HEK293 (cell line): ENCODE data around the gene MTMR4.

ENCODE experiments used
- CTCF ChIA-PET: fragments of 350-600 bp; formaldehyde crosslinking; extraction: SDS; loops from one replicate; lab custom pipeline; 2021; ENCODE audit warnings: antibody characterized with exemption; lab: Yijun Ruan, JAX
- POLR2A ChIA-PET: fragments of 300-600 bp; formaldehyde crosslinking; extraction: SDS; loops from one replicate; lab custom pipeline; 2020; ENCODE audit warnings: antibody characterized with exemption, inconsistent platforms; lab: Yijun Ruan, JAX
- H3K27ac ChIP-seq: fragments of 200-500 bp; sonication (Bioruptor generic); 2 replicates; pipeline ENCODE4 v1.5.1; 2014; ENCODE audit warnings: low read depth, low read length, control low read depth, inconsistent platforms; ENCODE audit errors: extremely low read depth
- H3K36me3 ChIP-seq, 2 experiments: fragments of 200-500 bp in 1 of 2; sonication (Bioruptor generic) in 1 of 2; 1 replicate in 1 of 2; 2 replicates in 1 of 2; pipeline ENCODE4 v1.5.1; 2014 to 2017; ENCODE audit warnings: inconsistent platforms in 2 of 2, low read length in 2 of 2; ENCODE audit not compliant: control insufficient read depth in 2 of 2, insufficient read depth in 1 of 2
- H3K4me1 ChIP-seq: fragments of 200-500 bp; sonication (Bioruptor generic); 2 replicates; pipeline ENCODE4 v1.5.1; 2014; ENCODE audit warnings: mild to moderate bottlenecking, low read length, inconsistent platforms; ENCODE audit not compliant: control insufficient read depth, insufficient read depth
- H3K4me3 ChIP-seq: 2 replicates; pipeline ENCODE4 v1.5.1; 2011; ENCODE audit warnings: low read depth, mild to moderate bottlenecking, control low read depth, low read length, moderate library complexity
- H3K9me3 ChIP-seq: fragments of 200-500 bp; sonication (Bioruptor generic); 2 replicates; pipeline ENCODE4 v1.5.1; 2014; ENCODE audit warnings: low read depth, low read length, inconsistent platforms; ENCODE audit not compliant: control insufficient read depth, insufficient read depth
- EGR2 ChIP-seq: fragments of 450-650 bp; formaldehyde crosslinking; IDR thresholded peaks from 2 replicates; pipeline ENCODE4 v1.5.1; 2016; ENCODE audit warnings: low read depth, missing biosample characterization, missing genetic modification characterization
- GLIS2 ChIP-seq: fragments of 450-650 bp; formaldehyde crosslinking; IDR thresholded peaks from 2 replicates; pipeline ENCODE4 v1.5.1; 2016; ENCODE audit warnings: missing biosample characterization, missing genetic modification characterization
- YY1 ChIP-seq: fragments of 450-650 bp; formaldehyde crosslinking; IDR thresholded peaks from 2 replicates; pipeline ENCODE4 v1.5.1; 2018; ENCODE audit warnings: missing biosample characterization, missing genetic modification characterization
- ZIC2 ChIP-seq: fragments of 450-650 bp; formaldehyde crosslinking; IDR thresholded peaks from 2 replicates; pipeline ENCODE4 v1.5.1; 2016; ENCODE audit warnings: missing biosample characterization, missing genetic modification characterization
- ZNF169 ChIP-seq: fragments of 450-650 bp; formaldehyde crosslinking; IDR thresholded peaks from 2 replicates; pipeline ENCODE4 v1.5.1; 2016; ENCODE audit warnings: missing biosample characterization, missing genetic modification characterization
- ZNF211 ChIP-seq: fragments of 450-650 bp; formaldehyde crosslinking; IDR thresholded peaks from 2 replicates; pipeline ENCODE4 v1.5.1; 2016; ENCODE audit warnings: low read depth, missing biosample characterization, missing genetic modification characterization
- ZNF23 ChIP-seq: fragments of 450-650 bp; formaldehyde crosslinking; IDR thresholded peaks from 2 replicates; pipeline ENCODE4 v1.5.1; 2016; ENCODE audit warnings: missing biosample characterization, missing genetic modification characterization, borderline replicate concordance
- ZNF48 ChIP-seq: fragments of 450-650 bp; formaldehyde crosslinking; IDR thresholded peaks from 2 replicates; pipeline ENCODE4 v1.5.1; 2016; ENCODE audit warnings: missing biosample characterization, missing genetic modification characterization
- ZNF629 ChIP-seq: fragments of 450-650 bp; formaldehyde crosslinking; IDR thresholded peaks from 2 replicates; pipeline ENCODE4 v1.5.1; 2017; ENCODE audit warnings: missing biosample characterization, missing genetic modification characterization
- ZSCAN16 ChIP-seq: fragments of 450-650 bp; formaldehyde crosslinking; IDR thresholded peaks from 2 replicates; pipeline ENCODE4 v1.5.1; 2016; ENCODE audit warnings: missing biosample characterization, missing genetic modification characterization
- TF ChIP-seq, protein P1 (sequence below): fragments of 450-650 bp; formaldehyde crosslinking; IDR thresholded peaks from 2 replicates; pipeline ENCODE4 v1.5.1; 2016; ENCODE audit warnings: missing biosample characterization, missing genetic modification characterization, borderline replicate concordance
- TF ChIP-seq, protein P2 (sequence below): fragments of 450-650 bp; formaldehyde crosslinking; conservative IDR thresholded peaks from 2 replicates; pipeline ENCODE4 v1.5.1; 2016; ENCODE audit warnings: low read depth, missing biosample characterization, missing genetic modification characterization

Gene MTMR4

DNA sequence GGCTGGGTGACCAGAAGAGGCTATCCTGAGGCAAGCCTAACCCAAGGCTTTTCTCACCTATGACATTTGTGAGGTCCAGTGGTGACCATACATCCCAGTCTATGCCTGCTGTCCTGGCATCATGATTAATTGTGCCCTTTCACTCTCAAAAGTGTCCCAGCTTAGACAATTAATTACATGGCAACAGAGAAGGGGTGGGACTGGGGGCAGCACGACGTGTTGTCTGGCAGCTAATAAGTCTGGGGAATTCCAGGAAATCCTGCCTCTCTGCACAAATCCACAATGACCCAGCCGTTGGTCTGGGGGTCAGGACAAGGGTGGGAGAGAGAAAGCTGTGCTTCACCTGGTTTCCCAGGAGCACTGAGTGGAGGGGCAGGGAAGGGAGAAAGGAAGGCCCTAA, 14.0 kb upstream of the MTMR4 start:
- no peak for TF ChIP-seq ZNF629 (tag by site-specific recombination)
- no peak for TF ChIP-seq YY1 (tag by site-specific recombination)
- Histone ChIP-seq H3K4me3 (no peak overlapping the region), H3K9me3 (no peaks in the 10 kb centered on the region), H3K4me1 (no peaks in the 10 kb centered on the region), H3K27ac (no peak overlapping the region), H3K36me3 (no peaks in the 10 kb centered on the region)
- ChIA-PET CTCF (interaction anchor here (0.9 to 2.5 kb wide), 4 partner anchors 10 to 22 kb away, joined by 3 to 11 read pairs (median 8); no protein-coding TSS in a partner anchor), POLR2A (interaction anchor here (1.4 kb wide), 1 partner anchor 10 kb away, joined by 3 read pairs; no protein-coding TSS in a partner anchor)

DNA sequence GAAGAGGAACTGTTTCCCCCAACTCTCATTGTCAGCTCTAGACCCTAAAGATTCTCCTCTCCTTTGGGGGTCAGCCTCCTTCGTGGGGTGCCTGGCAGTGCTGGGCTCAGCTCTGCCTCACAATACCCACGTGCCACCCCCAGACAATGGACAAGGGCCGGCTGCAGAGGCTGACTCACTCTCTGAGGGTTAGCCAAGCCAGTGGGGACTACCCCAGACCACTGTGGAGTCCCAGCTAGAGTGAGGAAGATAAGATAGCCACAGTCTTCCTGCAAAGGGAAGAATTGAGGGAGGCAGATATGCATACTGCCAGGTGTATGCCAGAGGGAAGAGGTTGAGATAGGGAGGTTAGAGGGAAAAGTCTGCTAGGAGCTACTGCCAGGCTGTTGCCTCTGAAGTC, 13.5 kb upstream of the MTMR4 start:
- Histone ChIP-seq H3K4me3 (no peak overlapping the region), H3K9me3 (no peaks in the 10 kb centered on the region), H3K27ac (no peak overlapping the region), H3K36me3 (no peaks in the 10 kb centered on the region), H3K4me1 (no peaks in the 10 kb centered on the region)
- POLR2A ChIA-PET: no interaction called here
- CTCF ChIA-PET: interaction anchor here (0.6 to 2.5 kb wide), 5 partner anchors 9 to 181 kb away, joined by 3 to 11 read pairs (median 4); no protein-coding TSS in a partner anchor
- TF ChIP-seq, protein P1, sequence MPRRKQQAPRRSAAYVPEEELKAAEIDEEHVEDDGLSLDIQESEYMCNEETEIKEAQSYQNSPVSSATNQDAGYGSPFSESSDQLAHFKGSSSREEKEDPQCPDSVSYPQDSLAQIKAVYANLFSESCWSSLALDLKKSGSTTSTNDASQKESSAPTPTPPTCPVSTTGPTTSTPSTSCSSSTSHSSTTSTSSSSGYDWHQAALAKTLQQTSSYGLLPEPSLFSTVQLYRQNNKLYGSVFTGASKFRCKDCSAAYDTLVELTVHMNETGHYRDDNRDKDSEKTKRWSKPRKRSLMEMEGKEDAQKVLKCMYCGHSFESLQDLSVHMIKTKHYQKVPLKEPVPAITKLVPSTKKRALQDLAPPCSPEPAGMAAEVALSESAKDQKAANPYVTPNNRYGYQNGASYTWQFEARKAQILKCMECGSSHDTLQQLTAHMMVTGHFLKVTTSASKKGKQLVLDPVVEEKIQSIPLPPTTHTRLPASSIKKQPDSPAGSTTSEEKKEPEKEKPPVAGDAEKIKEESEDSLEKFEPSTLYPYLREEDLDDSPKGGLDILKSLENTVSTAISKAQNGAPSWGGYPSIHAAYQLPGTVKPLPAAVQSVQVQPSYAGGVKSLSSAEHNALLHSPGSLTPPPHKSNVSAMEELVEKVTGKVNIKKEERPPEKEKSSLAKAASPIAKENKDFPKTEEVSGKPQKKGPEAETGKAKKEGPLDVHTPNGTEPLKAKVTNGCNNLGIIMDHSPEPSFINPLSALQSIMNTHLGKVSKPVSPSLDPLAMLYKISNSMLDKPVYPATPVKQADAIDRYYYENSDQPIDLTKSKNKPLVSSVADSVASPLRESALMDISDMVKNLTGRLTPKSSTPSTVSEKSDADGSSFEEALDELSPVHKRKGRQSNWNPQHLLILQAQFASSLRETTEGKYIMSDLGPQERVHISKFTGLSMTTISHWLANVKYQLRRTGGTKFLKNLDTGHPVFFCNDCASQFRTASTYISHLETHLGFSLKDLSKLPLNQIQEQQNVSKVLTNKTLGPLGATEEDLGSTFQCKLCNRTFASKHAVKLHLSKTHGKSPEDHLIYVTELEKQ (tag by site-specific recombination): no peak
- TF ChIP-seq ZIC2: peak; percentile 64
- peak; percentile 10; the same call in 1 of the 2 replicates for TF ChIP-seq GLIS2 (tag by site-specific recombination)

DNA sequence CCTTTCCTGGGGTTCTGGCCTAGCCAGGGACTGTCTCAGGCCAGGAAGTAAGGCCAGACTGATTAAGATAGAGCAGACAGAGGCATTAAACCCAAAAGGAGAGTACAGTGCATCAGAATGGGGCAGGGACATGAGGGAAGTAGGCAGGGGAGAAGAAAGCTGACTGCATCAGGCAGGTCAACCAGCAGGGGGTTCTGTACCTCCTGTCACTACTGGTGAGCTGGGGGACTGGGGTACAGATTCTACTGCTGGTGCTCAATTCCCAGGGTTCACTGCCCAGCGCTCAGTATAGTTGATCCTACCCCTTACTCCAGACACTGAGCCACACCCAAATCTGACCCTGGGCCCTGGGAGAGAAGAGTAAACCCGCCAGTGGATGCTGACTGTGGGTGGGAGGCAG, 12.9 kb upstream of the MTMR4 start:
- H3K4me1 ChIP-seq: no peaks in the 10 kb centered on the region
- TF ChIP-seq ZNF23 (no peak), ZNF211 (tag by site-specific recombination) (no peak), ZNF169 (tag by site-specific recombination) (no peak), ZNF48 (tag by site-specific recombination) (no peak), ZSCAN16 (tag by site-specific recombination) (no peak), EGR2 (tag by site-specific recombination) (no peak)
- TF ChIP-seq, protein P2, sequence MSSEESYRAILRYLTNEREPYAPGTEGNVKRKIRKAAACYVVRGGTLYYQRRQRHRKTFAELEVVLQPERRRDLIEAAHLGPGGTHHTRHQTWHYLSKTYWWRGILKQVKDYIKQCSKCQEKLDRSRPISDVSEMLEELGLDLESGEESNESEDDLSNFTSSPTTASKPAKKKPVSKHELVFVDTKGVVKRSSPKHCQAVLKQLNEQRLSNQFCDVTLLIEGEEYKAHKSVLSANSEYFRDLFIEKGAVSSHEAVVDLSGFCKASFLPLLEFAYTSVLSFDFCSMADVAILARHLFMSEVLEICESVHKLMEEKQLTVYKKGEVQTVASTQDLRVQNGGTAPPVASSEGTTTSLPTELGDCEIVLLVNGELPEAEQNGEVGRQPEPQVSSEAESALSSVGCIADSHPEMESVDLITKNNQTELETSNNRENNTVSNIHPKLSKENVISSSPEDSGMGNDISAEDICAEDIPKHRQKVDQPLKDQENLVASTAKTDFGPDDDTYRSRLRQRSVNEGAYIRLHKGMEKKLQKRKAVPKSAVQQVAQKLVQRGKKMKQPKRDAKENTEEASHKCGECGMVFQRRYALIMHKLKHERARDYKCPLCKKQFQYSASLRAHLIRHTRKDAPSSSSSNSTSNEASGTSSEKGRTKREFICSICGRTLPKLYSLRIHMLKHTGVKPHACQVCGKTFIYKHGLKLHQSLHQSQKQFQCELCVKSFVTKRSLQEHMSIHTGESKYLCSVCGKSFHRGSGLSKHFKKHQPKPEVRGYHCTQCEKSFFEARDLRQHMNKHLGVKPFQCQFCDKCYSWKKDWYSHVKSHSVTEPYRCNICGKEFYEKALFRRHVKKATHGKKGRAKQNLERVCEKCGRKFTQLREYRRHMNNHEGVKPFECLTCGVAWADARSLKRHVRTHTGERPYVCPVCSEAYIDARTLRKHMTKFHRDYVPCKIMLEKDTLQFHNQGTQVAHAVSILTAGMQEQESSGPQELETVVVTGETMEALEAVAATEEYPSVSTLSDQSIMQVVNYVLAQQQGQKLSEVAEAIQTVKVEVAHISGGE (tag by site-specific recombination): no peak
- TF ChIP-seq, all 188 proteins: peak for 0
- Histone ChIP-seq H3K36me3 (no peaks in the 10 kb centered on the region), H3K27ac (no peak overlapping the region), H3K9me3 (no peaks in the 10 kb centered on the region), H3K4me3 (no peak overlapping the region)
- ChIA-PET POLR2A (no interaction called here), CTCF (interaction anchor here (0.6 to 1.3 kb wide), 3 partner anchors 9 to 182 kb away, joined by 3 to 11 read pairs (median 4); no protein-coding TSS in a partner anchor)
